HG02840 (cell line): Measurements from ENCODE around the gene TMEM129.
"Not testable (repeated sequence)": the region's sequence is repeated elsewhere in the genome, so short reads cannot be mapped to it uniquely, and the experiment has no call there.

ENCODE experiments used
- ATAC-seq: cut with Tn5 transposase; IDR thresholded peaks from one replicate; pipeline ENCODE4 v1.9.1; 2021; ENCODE audit warnings: mild to moderate bottlenecking, moderate library complexity, moderate number of reproducible peaks; ENCODE audit not compliant: unreplicated experiment, low FRiP score

TMEM129 gene

GRCh38 chr4:1706358-1706757, 14.8 kb downstream of the TMEM129 start:
- no peak for ATAC-seq

GRCh38 chr4:1705732-1706131, 15.4 kb downstream of the TMEM129 start:
- no peak for ATAC-seq

GRCh38 chr4:1703867-1704266, 17.3 kb downstream of the TMEM129 start:
- no peak for ATAC-seq

- ATAC-seq, result not testable (repeated sequence)
Observed at GRCh38 chr4:1701671-1702070, 19.5 kb downstream of the TMEM129 start.

GRCh38 chr4:1695913-1696312, 25.2 kb downstream of the TMEM129 start:
- ATAC-seq, result no peak

GRCh38 chr4:1693131-1693896, 27.8 kb downstream of the TMEM129 start:
- no peak for ATAC-seq

GRCh38 chr4:1691737-1692373, 29.3 kb downstream of the TMEM129 start:
- ATAC-seq, result no peak

- no peak for ATAC-seq
Observed at GRCh38 chr4:1690698-1691097, 30.4 kb downstream of the TMEM129 start.

- no peak for ATAC-seq
Observed at GRCh38 chr4:1686440-1687036, 34.6 kb downstream of the TMEM129 start.

- ATAC-seq, result no peak
Observed at GRCh38 chr4:1685235-1686150, 35.6 kb downstream of the TMEM129 start.

GRCh38 chr4:1684506-1685234, 36.5 kb downstream of the TMEM129 start:
- no peak for ATAC-seq

GRCh38 chr4:1683736-1684505, 37.2 kb downstream of the TMEM129 start, which contains the start of gene FAM53A:
Gene FAM53A (minus strand): TSS chr4:1684313. CDS start chr4:1668741, 15,572 bp downstream.
- peak; percentile 66 for ATAC-seq

- ATAC-seq, result no peak
Observed at GRCh38 chr4:1683261-1683735, 37.8 kb downstream of the TMEM129 start.

GRCh38 chr4:1682860-1683259, 38.3 kb downstream of the TMEM129 start:
- ATAC-seq, result no peak

GRCh38 chr4:1678244-1678643, 42.9 kb downstream of the TMEM129 start:
- no peak for ATAC-seq

GRCh38 chr4:1676605-1677525, 44.3 kb downstream of the TMEM129 start:
- ATAC-seq, result no peak

- no peak for ATAC-seq
Observed at GRCh38 chr4:1675802-1676137, 45.4 kb downstream of the TMEM129 start.
